Stomach (tissue), 4 donors: ENCODE measurements around the gene PIK3CB.

Source experiments
- CTCF ChIP-seq, 7 experiments: fragments of 450-650 bp in 4 of 7; fragments of 200-600 bp in 3 of 7; sonication (generic) in 3 of 7; IDR thresholded peaks; one replicate each; pipeline ENCODE4 v1.5.1; 2016 to 2019; ENCODE audit warnings: antibody characterized with exemption in 7 of 7, control low read depth in 2 of 7, mild to moderate bottlenecking in 1 of 7
- POLR2AphosphoS5 ChIP-seq, 3 donors: sonication (generic); formaldehyde crosslinking; IDR thresholded peaks; one replicate each; pipeline ENCODE4 v1.6.1; 2016; ENCODE audit warnings: antibody characterized with exemption in 3 of 3

DNA sequence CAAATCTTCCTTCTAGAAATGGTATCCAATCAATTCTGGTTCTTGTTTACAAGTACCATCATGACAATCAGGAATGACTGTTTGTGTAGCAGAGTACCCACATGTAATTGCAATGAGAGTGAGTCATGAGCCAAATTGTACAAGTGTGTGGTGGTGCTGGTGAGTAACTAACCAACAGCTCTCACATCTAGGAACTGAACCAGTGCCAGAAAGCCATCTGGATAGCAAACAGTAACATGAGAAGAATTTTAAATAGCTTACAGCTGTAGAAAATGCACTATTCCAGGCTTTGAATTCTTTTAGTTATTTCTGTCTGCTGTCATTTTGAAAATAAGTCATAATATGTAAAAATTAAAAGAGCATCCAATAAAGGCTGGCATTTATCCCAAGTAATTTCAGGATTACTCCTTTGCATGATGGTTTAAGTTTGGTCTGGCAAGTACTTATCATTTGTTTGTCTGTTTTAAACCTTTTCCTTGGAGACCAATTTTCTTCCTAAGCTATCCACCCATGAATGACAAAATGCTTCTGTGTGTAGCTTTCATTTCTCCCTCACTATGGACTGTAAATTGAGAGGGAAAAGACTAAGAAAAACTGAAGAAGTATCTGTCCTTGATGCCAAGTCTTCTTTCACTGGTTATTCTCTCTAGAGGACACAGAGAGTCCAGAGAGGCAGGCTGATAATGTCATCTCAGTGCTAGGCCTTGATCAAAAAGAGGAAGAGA lies 60.0 kb downstream of the PIK3CB start:
- TF ChIP-seq CTCF (IDR thresholded peaks at IDR 0.05) (no peak), POLR2AphosphoS5 (IDR thresholded peaks at IDR 0.05) (peak; percentile 10 to 88 (median 51))
